GM21723 (cell line): Measurements from ENCODE around the gene KCNJ10.

Experiments
- ATAC-seq: cut with Tn5 transposase; IDR thresholded peaks from one replicate; pipeline ENCODE4 v1.9.1; 2021; ENCODE audit warnings: mild to moderate bottlenecking, moderate library complexity; ENCODE audit not compliant: unreplicated experiment

The KCNJ10 gene

GRCh38 chr1:159993911-159994310 lies 76.0 kb downstream of the KCNJ10 start:
- no peak for ATAC-seq

GRCh38 chr1:159992161-159992560 lies 77.8 kb downstream of the KCNJ10 start:
- ATAC-seq, result no peak

GRCh38 chr1:159991513-159991912 lies 78.4 kb downstream of the KCNJ10 start:
- ATAC-seq, result no peak

- no peak for ATAC-seq
Observed at GRCh38 chr1:159990005-159990404, 80.0 kb downstream of the KCNJ10 start.

- ATAC-seq, result no peak
Observed at GRCh38 chr1:159989581-159989980, 80.4 kb downstream of the KCNJ10 start.

GRCh38 chr1:159988006-159988405 lies 82.0 kb downstream of the KCNJ10 start:
- no peak for ATAC-seq

- ATAC-seq, result no peak
Observed at GRCh38 chr1:159987186-159987585, 82.8 kb downstream of the KCNJ10 start.

- no peak for ATAC-seq
Observed at GRCh38 chr1:159986531-159986930, 83.4 kb downstream of the KCNJ10 start.

GRCh38 chr1:159986093-159986492 lies 83.9 kb downstream of the KCNJ10 start:
- ATAC-seq, result no peak

GRCh38 chr1:159985473-159985872 lies 84.5 kb downstream of the KCNJ10 start:
- ATAC-seq, result no peak

- no peak for ATAC-seq
Observed at GRCh38 chr1:159983681-159984080, 86.3 kb downstream of the KCNJ10 start.

- no peak for ATAC-seq
Observed at GRCh38 chr1:159982280-159982679, 87.7 kb downstream of the KCNJ10 start.

- ATAC-seq, result no peak
Observed at GRCh38 chr1:159981351-159982055, 88.5 kb downstream of the KCNJ10 start.

- no peak for ATAC-seq
Observed at GRCh38 chr1:159980786-159981185, 89.2 kb downstream of the KCNJ10 start.

GRCh38 chr1:159980076-159980475 lies 89.9 kb downstream of the KCNJ10 start:
- no peak for ATAC-seq

- ATAC-seq, result no peak
Observed at GRCh38 chr1:159979257-159979656, 90.7 kb downstream of the KCNJ10 start.

GRCh38 chr1:159978107-159978398 lies 91.9 kb downstream of the KCNJ10 start:
- no peak for ATAC-seq

- ATAC-seq, result no peak
Observed at GRCh38 chr1:159977364-159978106, 92.4 kb downstream of the KCNJ10 start.

- no peak for ATAC-seq
Observed at GRCh38 chr1:159974350-159974965, 95.5 kb downstream of the KCNJ10 start.

GRCh38 chr1:159973350-159973940 lies 96.5 kb downstream of the KCNJ10 start:
- ATAC-seq, result no peak

- ATAC-seq, result no peak
Observed at GRCh38 chr1:159972443-159973205, 97.3 kb downstream of the KCNJ10 start.
